ENCODE measurements around the gene ABCA6.

DNA sequence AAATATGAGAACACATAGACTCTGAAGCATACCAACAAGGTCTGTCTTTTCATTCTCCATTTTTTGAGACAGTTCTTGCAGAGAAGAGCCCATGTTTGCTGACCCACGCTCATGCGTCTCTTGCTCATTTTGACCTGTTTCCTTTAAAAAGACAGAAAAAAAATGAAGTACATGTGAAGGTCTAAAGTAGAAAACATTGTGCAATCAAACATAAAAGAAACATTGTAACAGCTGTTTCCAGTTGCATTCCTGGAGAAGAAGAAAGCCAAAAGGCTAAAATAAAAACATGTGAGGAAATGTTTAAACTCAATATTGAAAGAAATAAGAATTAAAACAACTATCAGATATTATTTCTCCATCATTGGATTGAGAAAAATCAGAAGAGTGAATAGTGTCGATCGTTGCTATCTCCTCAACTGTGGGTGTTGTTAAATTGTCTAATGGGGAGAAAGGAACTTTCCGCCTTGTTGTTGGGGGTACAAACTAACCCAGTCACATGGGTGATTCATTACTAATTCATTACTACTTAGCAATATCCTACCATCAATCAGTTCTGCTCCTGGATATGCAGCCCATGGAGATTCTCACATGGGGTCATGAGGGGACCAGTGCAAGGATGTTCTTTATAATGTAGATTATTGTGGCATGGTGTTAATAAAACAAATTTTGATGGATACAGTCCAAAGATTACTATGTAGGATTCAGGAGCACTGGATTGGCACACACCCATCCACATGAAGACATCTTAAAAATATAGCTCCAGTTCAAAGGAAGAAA, 90.5 kb downstream of the ABCA6 start:
- TF ChIP-seq CTCF (IDR thresholded peaks at IDR 0.05; ENCODE audit: low read depth, low read length, poor library complexity, severe bottlenecking), result no peak
- TF ChIP-seq EZH2phosphoT487 (IDR thresholded peaks at IDR 0.05; ENCODE audit: borderline replicate concordance, low read length), result no peak
